Measurements from ENCODE around the gene AKR1C3. TPM values are rescaled to one million over a fixed set of nuclear protein-coding genes. Genes with fewer than 3 reads are reported as not detected.
A peak's percentile ranks its signal among the peaks of the same experiment; 100 is the strongest.

The AKR1C3 gene
- total RNA-seq, 1 donor from 2014 or later: 84.4 TPM

- Histone ChIP-seq H3K4me3 (no peak overlapping the region), H3K9me3 (no peaks in the 10 kb centered on the region), H3K36me3 (no peaks in the 10 kb centered on the region), H3K27me3 (ENCODE audit: low read depth) (no peaks in the 10 kb centered on the region), H3K4me1 (no peaks in the 10 kb centered on the region), H3K27ac (no peak overlapping the region)
- intact Hi-C loops (cut with DNase I): no loop called here
- TF ChIP-seq CTCF (IDR thresholded peaks at IDR 0.05): no peak
- ATAC-seq (no peak), DNase-seq (no peak)
Observed at GRCh38 chr10:5064656-5065055, 29.6 kb upstream of the AKR1C3 start.

GRCh38 chr10:5068274-5068984, 25.8 kb upstream of the AKR1C3 start:
- TF ChIP-seq CTCF (IDR thresholded peaks at IDR 0.05): no peak
- H3K27ac ChIP-seq: no peak overlapping the region
- H3K27me3 ChIP-seq (ENCODE audit: low read depth): no peaks in the 10 kb centered on the region
- no peak for ATAC-seq
- H3K9me3 ChIP-seq: no peaks in the 10 kb centered on the region
- H3K4me3 ChIP-seq: no peak overlapping the region
- no peaks in the 10 kb centered on the region for H3K36me3 ChIP-seq
- DNase-seq: no peak
- intact Hi-C loops (cut with DNase I): no loop called here
- peaks cover 19% of the 10 kb centered on the region for H3K4me1 ChIP-seq

- no peaks in the 10 kb centered on the region for H3K9me3 ChIP-seq
- no peak overlapping the region for H3K4me3 ChIP-seq
- no peaks in the 10 kb centered on the region for H3K36me3 ChIP-seq
- DNase-seq (no peak), ATAC-seq (peak in 1 of 2 donors; percentile 46)
- TF ChIP-seq CTCF (IDR thresholded peaks at IDR 0.05): no peak
- peaks cover 19% of the 10 kb centered on the region for H3K4me1 ChIP-seq
- no peaks in the 10 kb centered on the region for H3K27me3 ChIP-seq (ENCODE audit: low read depth)
- H3K27ac ChIP-seq: peak overlapping the region; percentile 69
- intact Hi-C loops (cut with DNase I): no loop called here
Observed at GRCh38 chr10:5070648-5071410, 23.4 kb upstream of the AKR1C3 start.

- no peaks in the 10 kb centered on the region for H3K36me3 ChIP-seq
- H3K27me3 ChIP-seq (ENCODE audit: low read depth): no peaks in the 10 kb centered on the region
- no peak for TF ChIP-seq CTCF (IDR thresholded peaks at IDR 0.05)
- peak overlapping the region; percentile 69 for H3K27ac ChIP-seq
- H3K4me1 ChIP-seq: peaks cover 19% of the 10 kb centered on the region
- ATAC-seq (peak; percentile 87 to 89), DNase-seq (no peak)
- no peaks in the 10 kb centered on the region for H3K9me3 ChIP-seq
- H3K4me3 ChIP-seq: no peak overlapping the region
- intact Hi-C loops (cut with DNase I): no loop called here
Observed at GRCh38 chr10:5071411-5072198, 22.6 kb upstream of the AKR1C3 start.

GRCh38 chr10:5073659-5074058, 20.6 kb upstream of the AKR1C3 start:
- Histone ChIP-seq H3K27ac (no peak overlapping the region), H3K9me3 (no peaks in the 10 kb centered on the region), H3K36me3 (no peaks in the 10 kb centered on the region), H3K4me3 (no peak overlapping the region), H3K27me3 (ENCODE audit: low read depth) (no peaks in the 10 kb centered on the region), H3K4me1 (peaks cover 19% of the 10 kb centered on the region)
- TF ChIP-seq CTCF (IDR thresholded peaks at IDR 0.05): no peak
- DNase-seq (no peak), ATAC-seq (no peak)
- intact Hi-C loops (cut with DNase I): no loop called here
